Lower leg skin (tissue), 3 donors: ENCODE measurements around the gene F10.

Source experiments
- POLR2A ChIP-seq, 2 donors: fragments of 450-650 bp; IDR thresholded peaks; one replicate each; pipeline ENCODE4 v1.6.1; 2016 to 2017; ENCODE audit warnings: antibody characterized with exemption in 2 of 2, mild to moderate bottlenecking in 1 of 2, moderate library complexity in 1 of 2
- TF ChIP-seq, protein P1 (sequence below), 3 donors: fragments of 450-650 bp; IDR thresholded peaks; one replicate each; pipeline ENCODE4 v1.5.1; 2016; ENCODE audit warnings: antibody characterized with exemption in 3 of 3, mild to moderate bottlenecking in 3 of 3, moderate library complexity in 2 of 3

DNA sequence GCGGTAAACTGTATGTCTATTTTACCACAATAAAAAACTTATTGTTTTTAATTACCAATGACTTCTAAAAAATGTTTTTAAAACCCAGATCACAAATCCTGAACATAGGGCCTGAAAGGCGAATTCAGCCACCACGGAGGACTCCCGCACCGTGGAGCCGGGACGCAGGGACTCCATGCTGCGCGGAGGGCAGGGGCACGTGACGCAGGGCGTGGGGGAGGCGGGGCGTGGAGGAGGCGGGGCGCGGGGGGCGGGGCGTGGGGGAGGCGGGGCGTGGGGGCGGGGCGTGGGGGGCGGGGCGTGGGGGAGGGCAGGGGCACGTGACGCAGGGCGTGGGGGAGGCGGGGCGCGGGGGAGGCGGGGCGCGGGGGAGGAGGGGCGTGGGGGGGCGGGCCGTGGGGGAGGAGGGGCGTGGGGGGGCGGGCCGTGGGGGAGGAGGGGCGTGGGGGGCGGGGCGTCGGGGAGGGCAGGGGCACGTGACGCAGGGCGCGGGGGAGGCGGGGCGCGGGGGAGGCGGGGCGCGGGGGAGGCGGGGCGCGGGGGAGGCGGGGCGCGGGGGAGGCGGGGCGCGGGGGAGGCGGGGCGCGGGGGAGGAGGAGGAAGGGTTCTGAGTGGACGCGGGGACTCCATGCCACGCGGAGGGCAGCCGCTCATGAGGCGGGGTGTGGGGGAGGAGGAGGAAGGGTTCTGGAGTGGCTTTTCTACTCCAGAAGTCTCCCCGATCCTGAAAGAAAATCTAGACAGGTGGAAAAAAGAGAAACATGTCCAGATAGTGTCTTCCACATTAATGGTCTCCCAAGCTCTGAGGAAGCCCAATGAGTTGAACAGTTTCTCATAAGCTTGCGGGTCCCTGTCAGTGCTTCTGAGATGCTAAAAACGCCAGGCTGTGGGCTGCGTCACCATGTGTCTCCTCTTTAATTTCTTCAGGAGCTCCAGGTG, 31.5 kb downstream of the F10 start:
- TF ChIP-seq, protein P1, sequence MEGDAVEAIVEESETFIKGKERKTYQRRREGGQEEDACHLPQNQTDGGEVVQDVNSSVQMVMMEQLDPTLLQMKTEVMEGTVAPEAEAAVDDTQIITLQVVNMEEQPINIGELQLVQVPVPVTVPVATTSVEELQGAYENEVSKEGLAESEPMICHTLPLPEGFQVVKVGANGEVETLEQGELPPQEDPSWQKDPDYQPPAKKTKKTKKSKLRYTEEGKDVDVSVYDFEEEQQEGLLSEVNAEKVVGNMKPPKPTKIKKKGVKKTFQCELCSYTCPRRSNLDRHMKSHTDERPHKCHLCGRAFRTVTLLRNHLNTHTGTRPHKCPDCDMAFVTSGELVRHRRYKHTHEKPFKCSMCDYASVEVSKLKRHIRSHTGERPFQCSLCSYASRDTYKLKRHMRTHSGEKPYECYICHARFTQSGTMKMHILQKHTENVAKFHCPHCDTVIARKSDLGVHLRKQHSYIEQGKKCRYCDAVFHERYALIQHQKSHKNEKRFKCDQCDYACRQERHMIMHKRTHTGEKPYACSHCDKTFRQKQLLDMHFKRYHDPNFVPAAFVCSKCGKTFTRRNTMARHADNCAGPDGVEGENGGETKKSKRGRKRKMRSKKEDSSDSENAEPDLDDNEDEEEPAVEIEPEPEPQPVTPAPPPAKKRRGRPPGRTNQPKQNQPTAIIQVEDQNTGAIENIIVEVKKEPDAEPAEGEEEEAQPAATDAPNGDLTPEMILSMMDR (IDR thresholded peaks at IDR 0.05): no peak
- peak in 1 of 2 donors; percentile 65 for TF ChIP-seq POLR2A (IDR thresholded peaks at IDR 0.05)
